HL-60 (cell line): ENCODE measurements around the gene PRKCE.

Experiments
- CTCF ChIP-seq: IDR thresholded peaks from one replicate; pipeline ENCODE4 v1.5.1; 2011; ENCODE audit warnings: low read length, control low read depth, inconsistent platforms; ENCODE audit not compliant: insufficient read depth
- GABPA ChIP-seq: IDR thresholded peaks from 2 replicates; pipeline ENCODE4 v1.6.1; 2012; ENCODE audit warnings: low read depth
- POLR2AphosphoS5 ChIP-seq: IDR thresholded peaks from 2 replicates; pipeline ENCODE4 v1.6.1; 2012; ENCODE audit warnings: low read depth
- REST ChIP-seq: IDR thresholded peaks from 2 replicates; pipeline ENCODE4 v1.6.1; 2012; ENCODE audit warnings: low read depth; ENCODE audit not compliant: insufficient replicate concordance

- TF ChIP-seq CTCF (no peak), POLR2AphosphoS5 (no peak), REST (no peak), GABPA (no peak)
These were observed 317.6 kb downstream of the PRKCE start for GRCh38 chr2:45968946-45969584.
